GM12875 (cell line): Measurements from ENCODE around the gene PRKN.

Source experiments
- H3K4me3 ChIP-seq: one replicate; pipeline ENCODE4 v1.5.1; 2011; ENCODE audit warnings: low read depth, low read length, control low read depth
- TF ChIP-seq, protein P1 (sequence below): IDR thresholded peaks from 2 replicates; pipeline ENCODE4 v1.5.1; 2011; ENCODE audit warnings: low read depth, mild to moderate bottlenecking, control low read depth, inconsistent platforms, low read length, moderate library complexity, borderline replicate concordance; ENCODE audit not compliant: insufficient read depth

The PRKN gene

GRCh38 chr6:161347125-161347524, 1380.4 kb downstream of the PRKN start:
- TF ChIP-seq, protein P1, sequence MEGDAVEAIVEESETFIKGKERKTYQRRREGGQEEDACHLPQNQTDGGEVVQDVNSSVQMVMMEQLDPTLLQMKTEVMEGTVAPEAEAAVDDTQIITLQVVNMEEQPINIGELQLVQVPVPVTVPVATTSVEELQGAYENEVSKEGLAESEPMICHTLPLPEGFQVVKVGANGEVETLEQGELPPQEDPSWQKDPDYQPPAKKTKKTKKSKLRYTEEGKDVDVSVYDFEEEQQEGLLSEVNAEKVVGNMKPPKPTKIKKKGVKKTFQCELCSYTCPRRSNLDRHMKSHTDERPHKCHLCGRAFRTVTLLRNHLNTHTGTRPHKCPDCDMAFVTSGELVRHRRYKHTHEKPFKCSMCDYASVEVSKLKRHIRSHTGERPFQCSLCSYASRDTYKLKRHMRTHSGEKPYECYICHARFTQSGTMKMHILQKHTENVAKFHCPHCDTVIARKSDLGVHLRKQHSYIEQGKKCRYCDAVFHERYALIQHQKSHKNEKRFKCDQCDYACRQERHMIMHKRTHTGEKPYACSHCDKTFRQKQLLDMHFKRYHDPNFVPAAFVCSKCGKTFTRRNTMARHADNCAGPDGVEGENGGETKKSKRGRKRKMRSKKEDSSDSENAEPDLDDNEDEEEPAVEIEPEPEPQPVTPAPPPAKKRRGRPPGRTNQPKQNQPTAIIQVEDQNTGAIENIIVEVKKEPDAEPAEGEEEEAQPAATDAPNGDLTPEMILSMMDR, result no peak

DNA sequence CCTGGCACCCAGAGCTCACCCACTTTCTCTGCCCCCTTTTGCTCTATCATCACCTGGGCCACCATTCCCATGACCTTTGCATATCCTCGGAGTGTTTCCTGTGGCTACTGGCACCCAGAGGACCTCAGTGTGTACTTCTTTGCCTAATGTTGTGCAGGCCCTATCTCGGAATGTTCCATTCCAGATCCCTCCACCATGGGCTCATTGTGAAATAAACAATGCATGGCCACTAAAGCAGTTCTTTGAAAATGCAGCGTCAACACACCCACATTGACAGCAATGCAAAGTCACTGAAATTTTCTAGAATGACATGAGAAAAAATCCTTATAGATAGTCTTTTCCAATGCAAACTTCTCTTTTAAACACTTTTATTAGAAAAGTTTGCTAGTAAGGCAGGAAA, 1380.8 kb downstream of the PRKN start:
- no peak overlapping the region for H3K4me3 ChIP-seq
- TF ChIP-seq, protein P1, result no peak

More at GRCh38 chr6:161347125-161347524, 1380.4 kb downstream of the PRKN start:
- no peak overlapping the region for H3K4me3 ChIP-seq

- TF ChIP-seq, protein P1, result no peak
- H3K4me3 ChIP-seq, result no peak overlapping the region
Observed at GRCh38 chr6:161344626-161345025, 1382.9 kb downstream of the PRKN start.

DNA sequence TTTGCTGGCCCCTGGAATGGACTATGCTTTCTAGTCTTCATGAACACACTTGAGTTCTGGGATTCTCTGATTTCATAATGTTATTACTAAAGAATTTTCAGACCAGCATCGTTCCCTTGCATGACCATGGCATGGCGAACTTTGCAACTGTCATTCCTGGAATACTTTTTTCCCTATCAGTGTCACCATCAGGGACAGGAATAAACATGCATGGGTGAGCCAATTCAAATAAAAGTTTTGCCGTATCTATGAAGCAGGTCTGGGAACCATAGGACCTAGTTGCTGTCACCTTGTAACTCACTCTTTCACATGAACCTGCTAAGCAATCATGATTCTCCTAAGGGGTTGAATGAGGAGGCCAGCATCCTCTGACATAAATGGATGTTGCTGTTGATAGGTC, 1385.5 kb downstream of the PRKN start:
- H3K4me3 ChIP-seq, result no peak overlapping the region
- TF ChIP-seq, protein P1, result no peak

DNA sequence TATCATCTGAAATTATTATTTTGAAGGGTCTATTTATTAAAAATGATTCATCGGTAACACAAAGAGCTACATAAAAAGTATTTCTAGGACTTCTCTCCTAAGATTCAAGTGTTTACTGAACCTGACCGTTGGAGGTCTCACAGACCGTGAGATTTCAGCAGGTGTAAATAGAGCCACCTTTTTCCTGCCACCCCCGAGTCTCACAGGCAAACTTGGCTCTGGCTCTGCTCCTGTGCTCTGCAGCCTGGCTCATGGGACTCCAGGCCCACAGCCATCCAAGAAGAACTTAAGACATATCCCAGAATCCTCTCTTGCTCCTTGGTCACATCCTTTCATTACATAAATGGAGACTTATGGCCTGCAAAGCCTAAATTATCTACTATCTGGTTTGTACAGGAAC, 1385.9 kb downstream of the PRKN start:
- no peak overlapping the region for H3K4me3 ChIP-seq
- TF ChIP-seq, protein P1, result no peak

- H3K4me3 ChIP-seq, result no peak overlapping the region
- TF ChIP-seq, protein P1, result no peak
Observed at GRCh38 chr6:161338015-161338414, 1389.6 kb downstream of the PRKN start.

- TF ChIP-seq, protein P1, result no peak
- H3K4me3 ChIP-seq, result no peak overlapping the region
Observed at GRCh38 chr6:161336479-161336878, 1391.1 kb downstream of the PRKN start.
